NOMO-1 (cell line): ENCODE results near the gene MRPL3.
A peak's percentile ranks its signal among the peaks of the same experiment; 100 is the strongest.

Experiments used
- DNase-seq, 2 experiments: peaks; one replicate each; lab custom pipeline; 2025; ENCODE audit not compliant: unreplicated experiment in 2 of 2; lab: John Stamatoyannopoulos, UW

Gene MRPL3

GRCh38 chr3:131502530-131503319, at the start of gene MRPL3:
Gene MRPL3, minus strand, starts transcription at chr3:131502971. Its CDS starts 150 bp downstream, at chr3:131502821.
- peak; percentile 89 to 92 for DNase-seq

GRCh38 chr3:131551761-131552160, 49.0 kb upstream of the MRPL3 start:
- no peak for DNase-seq

GRCh38 chr3:131550562-131551465, 48.0 kb upstream of the MRPL3 start:
- DNase-seq: no peak

- DNase-seq: no peak
Observed at GRCh38 chr3:131549340-131549739, 46.6 kb upstream of the MRPL3 start.

- DNase-seq: no peak
Observed at GRCh38 chr3:131547585-131547984, 44.8 kb upstream of the MRPL3 start.

- DNase-seq: no peak
Observed at GRCh38 chr3:131546441-131546840, 43.7 kb upstream of the MRPL3 start.

- no peak for DNase-seq
Observed at GRCh38 chr3:131544557-131544956, 41.8 kb upstream of the MRPL3 start.

GRCh38 chr3:131543714-131544113, 40.9 kb upstream of the MRPL3 start:
- DNase-seq: no peak

- DNase-seq: no peak
Observed at GRCh38 chr3:131541288-131541687, 38.5 kb upstream of the MRPL3 start.

GRCh38 chr3:131540821-131541220, 38.0 kb upstream of the MRPL3 start:
- no peak for DNase-seq

- DNase-seq: no peak
Observed at GRCh38 chr3:131540143-131540542, 37.4 kb upstream of the MRPL3 start.

- DNase-seq: no peak
Observed at GRCh38 chr3:131538968-131539367, 36.2 kb upstream of the MRPL3 start.

- DNase-seq: no peak
Observed at GRCh38 chr3:131537531-131537930, 34.8 kb upstream of the MRPL3 start.

GRCh38 chr3:131535596-131535995, 32.8 kb upstream of the MRPL3 start:
- DNase-seq: no peak

GRCh38 chr3:131535131-131535530, 32.4 kb upstream of the MRPL3 start:
- no peak for DNase-seq

- no peak for DNase-seq
Observed at GRCh38 chr3:131532645-131533044, 29.9 kb upstream of the MRPL3 start.

GRCh38 chr3:131530843-131531242, 28.1 kb upstream of the MRPL3 start:
- DNase-seq: no peak

GRCh38 chr3:131530388-131530787, 27.6 kb upstream of the MRPL3 start:
- DNase-seq: no peak

GRCh38 chr3:131526801-131527347, 24.1 kb upstream of the MRPL3 start:
- DNase-seq: no peak

GRCh38 chr3:131518680-131519079, 15.9 kb upstream of the MRPL3 start:
- DNase-seq: no peak

- no peak for DNase-seq
Observed at GRCh38 chr3:131505421-131505820, 2.6 kb upstream of the MRPL3 start.

- peak in 1 of 2 experiments; percentile 31 for DNase-seq
Observed at GRCh38 chr3:131503320-131503635, 507 bp upstream of the MRPL3 start.
